IMR-90 (cell line): Measurements from ENCODE around the gene SLC30A1.

Experiments
- BHLHE40 ChIP-seq: fragments of 150-350 bp; IDR thresholded peaks from 2 replicates; pipeline ENCODE4 v1.6.1; 2016; ENCODE audit warnings: mild to moderate bottlenecking, low read depth, low read length
- CEBPB ChIP-seq: IDR thresholded peaks from 2 replicates; pipeline ENCODE4 v1.6.1; 2012; ENCODE audit warnings: low read depth, low read length, improper control_type of control experiment
- CHD1 ChIP-seq: IDR thresholded peaks from 2 replicates; pipeline ENCODE4 v1.6.1; 2012; ENCODE audit warnings: low read depth, low read length, improper control_type of control experiment
- CTCF ChIP-seq: conservative IDR thresholded peaks from 2 replicates; pipeline ENCODE4 v1.5.1; 2012; ENCODE audit warnings: mild to moderate bottlenecking, low read depth, low read length, improper control_type of control experiment
- FOS ChIP-seq: fragments of 150-350 bp; IDR thresholded peaks from 2 replicates; pipeline ENCODE4 v1.6.1; 2016; ENCODE audit warnings: low read depth, low read length
- MAFK ChIP-seq: IDR thresholded peaks from 2 replicates; pipeline ENCODE4 v1.6.1; 2012; ENCODE audit warnings: low read depth, low read length, improper control_type of control experiment
- MAZ ChIP-seq: IDR thresholded peaks from 2 replicates; pipeline ENCODE4 v1.6.1; 2012; ENCODE audit warnings: low read depth, mild to moderate bottlenecking, low read length, improper control_type of control experiment, moderate library complexity, borderline replicate concordance
- MXI1 ChIP-seq: IDR thresholded peaks from 2 replicates; pipeline ENCODE4 v1.6.1; 2012; ENCODE audit warnings: low read depth, mild to moderate bottlenecking, low read length, moderate library complexity, borderline replicate concordance
- POLR2A ChIP-seq: IDR thresholded peaks from 2 replicates; pipeline ENCODE4 v1.6.1; 2012; ENCODE audit warnings: mild to moderate bottlenecking, low read depth, low read length
- RAD21 ChIP-seq: IDR thresholded peaks from 2 replicates; pipeline ENCODE4 v1.6.1; 2012; ENCODE audit warnings: low read length, improper control_type of control experiment
- RFX5 ChIP-seq: IDR thresholded peaks from 2 replicates; pipeline ENCODE4 v1.8.0; 2012; ENCODE audit warnings: low read depth, mild to moderate bottlenecking, low read length, moderate library complexity
- SMC3 ChIP-seq: fragments of 150-350 bp; IDR thresholded peaks from 2 replicates; pipeline ENCODE4 v1.6.1; 2016; ENCODE audit warnings: low read depth, mild to moderate bottlenecking, antibody characterized with exemption, low read length, moderate library complexity

GRCh38 chr1:211530102-211530501 is 48.9 kb downstream of the SLC30A1 start:
- no peak for TF ChIP-seq CTCF
- TF ChIP-seq RAD21, result no peak
- no peak for TF ChIP-seq MXI1
- no peak for TF ChIP-seq CEBPB
- TF ChIP-seq MAZ, result no peak
- TF ChIP-seq RFX5, result no peak
- no peak for TF ChIP-seq POLR2A
- no peak for TF ChIP-seq SMC3
- no peak for TF ChIP-seq FOS
- no peak for TF ChIP-seq MAFK
- no peak for TF ChIP-seq CHD1
- no peak for TF ChIP-seq BHLHE40
